PC-3 (cell line): ENCODE data around the gene CAMK2A.

Experiments used
- CTCF ChIP-seq: fragments of 300-600 bp; sonication (generic); conservative IDR thresholded peaks from 2 replicates; pipeline ENCODE4 v1.5.1; 2017; ENCODE audit warnings: antibody characterized with exemption, low read depth, mild to moderate bottlenecking, low read length
- EZH2 ChIP-seq: fragments of 300-600 bp; sonication (generic); IDR thresholded peaks from one replicate; pipeline ENCODE4 v1.6.1; 2017; ENCODE audit warnings: antibody characterized with exemption, mild to moderate bottlenecking, low read length; ENCODE audit not compliant: unreplicated experiment
- EZH2phosphoT487 ChIP-seq: fragments of 300-600 bp; sonication (generic); IDR thresholded peaks from 2 replicates; pipeline ENCODE4 v1.6.1; 2018; ENCODE audit warnings: mild to moderate bottlenecking, antibody characterized with exemption, low read length, borderline replicate concordance

- TF ChIP-seq CTCF (no peak), EZH2 (no peak), EZH2phosphoT487 (no peak)
These were observed 87.1 kb downstream of the CAMK2A start for GRCh38 chr5:150202501-150202900.
